H1 (cell line): ENCODE data around the gene CYP26C1.

ENCODE experiments used
- CREB1 ChIP-seq: IDR thresholded peaks from 2 replicates; pipeline ENCODE4 v1.6.1; 2012; ENCODE audit warnings: inconsistent platforms
- EZH2 ChIP-seq: fragments of 200-600 bp; sonication (generic); IDR thresholded peaks from 2 replicates; pipeline ENCODE4 v1.7.1; 2012; ENCODE audit warnings: low read depth, mild to moderate bottlenecking, moderate library complexity, low read length, inconsistent platforms; ENCODE audit not compliant: severe bottlenecking
- GABPA ChIP-seq: IDR thresholded peaks from 2 replicates; pipeline ENCODE4 v1.6.1; 2011; ENCODE audit warnings: mild to moderate bottlenecking, low read length, moderate library complexity, borderline replicate concordance; ENCODE audit not compliant: insufficient read depth
- JUND ChIP-seq: IDR thresholded peaks from 2 replicates; pipeline ENCODE4 v1.6.1; 2011; ENCODE audit warnings: mild to moderate bottlenecking, improper control_type of control experiment, low read length
- POLR2A ChIP-seq, 2 experiments: IDR thresholded peaks; 1 replicate in 1 of 2; 2 replicates in 1 of 2; pipeline ENCODE4 v1.6.1; 2011; ENCODE audit warnings: low read depth in 2 of 2, low read length in 2 of 2, mild to moderate bottlenecking in 2 of 2; ENCODE audit errors: control extremely low read depth in 1 of 2
- POLR2AphosphoS5 ChIP-seq: IDR thresholded peaks from 2 replicates; pipeline ENCODE4 v1.6.1; 2011; ENCODE audit warnings: low read depth, low read length
- TAF1 ChIP-seq: IDR thresholded peaks from 2 replicates; pipeline ENCODE4 v1.6.1; 2011; ENCODE audit warnings: mild to moderate bottlenecking, low read depth, low read length
- ZNF274 ChIP-seq: IDR thresholded peaks from 2 replicates; pipeline ENCODE4 v1.7.0; 2012; ENCODE audit warnings: low read length, borderline replicate concordance; ENCODE audit errors: extremely low read depth
- TF ChIP-seq, protein P1 (sequence below), 3 experiments: IDR thresholded peaks; 1 replicate in 2 of 3; 2 replicates in 1 of 3; pipeline versions ENCODE4 v1.5.1 to v1.6.1; 2011; ENCODE audit warnings: low read length in 3 of 3, mild to moderate bottlenecking in 3 of 3, inconsistent platforms in 2 of 3, low read depth in 1 of 3, moderate library complexity in 1 of 3; ENCODE audit not compliant: insufficient read depth in 1 of 3; ENCODE audit errors: control extremely low read depth in 1 of 3

DNA sequence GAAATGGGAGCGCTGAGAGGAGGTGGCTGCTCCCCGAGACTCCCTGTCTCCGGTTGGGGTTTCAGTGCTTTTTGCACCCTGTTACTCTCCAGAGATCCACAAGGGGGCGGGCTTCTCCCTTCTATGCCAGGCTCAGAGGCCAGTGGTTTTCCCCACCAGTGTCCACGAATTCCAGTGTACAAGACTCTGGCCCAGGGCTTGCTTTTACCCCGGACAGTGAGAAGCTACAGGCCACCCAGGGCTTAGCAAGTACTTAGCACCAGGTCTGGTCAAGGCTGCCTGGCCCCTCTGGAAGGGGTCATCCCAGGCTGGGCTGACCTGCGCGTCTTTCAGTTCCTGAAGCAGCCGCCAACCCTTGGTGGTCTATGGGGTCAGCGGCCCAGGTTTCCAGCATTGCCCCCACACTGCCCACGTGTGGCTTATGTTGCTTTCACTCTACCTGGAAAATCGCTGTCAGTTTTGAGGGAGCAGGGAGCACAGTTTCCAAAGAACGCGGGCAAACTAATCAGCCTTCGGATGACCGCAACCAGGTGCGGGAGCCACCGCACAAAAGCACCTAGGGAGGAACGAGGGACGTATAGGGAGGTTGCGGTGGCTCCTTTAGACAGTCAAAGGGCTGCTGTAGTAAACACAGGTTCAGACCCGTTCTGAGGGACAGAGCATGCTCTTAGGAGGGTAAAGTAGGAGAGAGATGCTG, 19.9 kb downstream of the CYP26C1 start:
- TF ChIP-seq CREB1: no peak
- TF ChIP-seq POLR2A (IDR thresholded peaks at IDR 0.05; ENCODE audit: control extremely low read depth in 1 of 2, low read depth in 2 of 2, low read length in 2 of 2): no peak
- TF ChIP-seq, protein P1, sequence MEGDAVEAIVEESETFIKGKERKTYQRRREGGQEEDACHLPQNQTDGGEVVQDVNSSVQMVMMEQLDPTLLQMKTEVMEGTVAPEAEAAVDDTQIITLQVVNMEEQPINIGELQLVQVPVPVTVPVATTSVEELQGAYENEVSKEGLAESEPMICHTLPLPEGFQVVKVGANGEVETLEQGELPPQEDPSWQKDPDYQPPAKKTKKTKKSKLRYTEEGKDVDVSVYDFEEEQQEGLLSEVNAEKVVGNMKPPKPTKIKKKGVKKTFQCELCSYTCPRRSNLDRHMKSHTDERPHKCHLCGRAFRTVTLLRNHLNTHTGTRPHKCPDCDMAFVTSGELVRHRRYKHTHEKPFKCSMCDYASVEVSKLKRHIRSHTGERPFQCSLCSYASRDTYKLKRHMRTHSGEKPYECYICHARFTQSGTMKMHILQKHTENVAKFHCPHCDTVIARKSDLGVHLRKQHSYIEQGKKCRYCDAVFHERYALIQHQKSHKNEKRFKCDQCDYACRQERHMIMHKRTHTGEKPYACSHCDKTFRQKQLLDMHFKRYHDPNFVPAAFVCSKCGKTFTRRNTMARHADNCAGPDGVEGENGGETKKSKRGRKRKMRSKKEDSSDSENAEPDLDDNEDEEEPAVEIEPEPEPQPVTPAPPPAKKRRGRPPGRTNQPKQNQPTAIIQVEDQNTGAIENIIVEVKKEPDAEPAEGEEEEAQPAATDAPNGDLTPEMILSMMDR (IDR thresholded peaks at IDR 0.05; ENCODE audit: control extremely low read depth in 1 of 3, insufficient read depth in 1 of 3, low read depth in 1 of 3, low read length in 3 of 3): peak; percentile 67 to 88 (median 80)
- TF ChIP-seq ZNF274: no peak
- TF ChIP-seq GABPA: no peak; the same call in 1 of the 2 replicates
- no peak for TF ChIP-seq TAF1
- TF ChIP-seq POLR2AphosphoS5: no peak
- TF ChIP-seq EZH2: no peak
- TF ChIP-seq JUND: no peak
